H1 (cell line): ENCODE results near the gene LRIT2. TPM values are rescaled to one million over a fixed set of nuclear protein-coding genes. Genes with fewer than 3 reads are reported as not detected.

ENCODE experiments used
- NRF1 ChIP-seq: IDR thresholded peaks from 2 replicates; pipeline ENCODE4 v1.6.1; 2011; ENCODE audit warnings: mild to moderate bottlenecking, low read depth, low read length, improper control_type of control experiment
- polyA plus RNA-seq, 7 experiments: library from polyadenylated mRNA; depleted of rRNA in 3 of 7; stranded (reverse) in 5 of 7; unstranded in 2 of 7; fragments of >200 nt in 5 of 7; fragments of 200-250 nt in 2 of 7; gene quantifications; 1 replicate in 5 of 7; 2 replicates in 1 of 7; 4 replicates in 1 of 7; pipeline versions ENCODE4 v1.2.1 to v1.2.3, GENCODE V29; 2011 to 2013; ENCODE audit warnings: missing spikeins in 2 of 7, mixed read lengths in 2 of 7
- total RNA-seq: library from RNA; stranded (reverse); fragmentation: NEBNext Ultra II Directional; extraction: Animal tissue kit (Norgen Biotek cat#: 25700); gene quantifications from 2 replicates; pipeline ENCODE4 v1.2.1, GENCODE V29; 2021
- TF ChIP-seq, protein P1 (sequence below): fragments of 300-600 bp; sonication (generic); IDR thresholded peaks from 2 replicates; pipeline ENCODE4 v1.7.1; 2012; ENCODE audit warnings: low read length, moderate library complexity, mild to moderate bottlenecking, inconsistent platforms; ENCODE audit not compliant: insufficient replicate concordance

Gene LRIT2
- total and polyA plus RNA-seq, 2 of the 8 experiments (the other 6 are each of a cell fraction or from before 2014, with no cell fraction given): not detected

DNA sequence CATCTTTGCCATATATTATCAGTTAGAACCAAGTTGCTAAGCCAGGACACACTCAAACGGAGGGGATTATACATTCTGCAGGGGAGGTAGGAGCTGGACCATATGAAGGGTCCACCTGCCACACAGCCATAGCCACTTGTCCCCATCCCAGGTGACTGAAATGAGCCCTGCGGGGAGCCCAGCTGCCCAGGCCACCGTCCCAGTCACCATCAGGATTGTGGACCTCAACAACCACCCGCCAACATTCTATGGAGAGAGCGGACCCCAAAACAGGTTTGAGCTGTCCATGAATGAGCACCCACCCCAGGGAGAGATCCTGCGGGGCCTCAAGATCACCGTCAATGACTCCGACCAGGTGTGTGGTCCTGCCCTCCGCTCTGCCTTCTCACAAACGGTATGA is 17.3 kb downstream of the LRIT2 start (continued):
- TF ChIP-seq, protein P1, sequence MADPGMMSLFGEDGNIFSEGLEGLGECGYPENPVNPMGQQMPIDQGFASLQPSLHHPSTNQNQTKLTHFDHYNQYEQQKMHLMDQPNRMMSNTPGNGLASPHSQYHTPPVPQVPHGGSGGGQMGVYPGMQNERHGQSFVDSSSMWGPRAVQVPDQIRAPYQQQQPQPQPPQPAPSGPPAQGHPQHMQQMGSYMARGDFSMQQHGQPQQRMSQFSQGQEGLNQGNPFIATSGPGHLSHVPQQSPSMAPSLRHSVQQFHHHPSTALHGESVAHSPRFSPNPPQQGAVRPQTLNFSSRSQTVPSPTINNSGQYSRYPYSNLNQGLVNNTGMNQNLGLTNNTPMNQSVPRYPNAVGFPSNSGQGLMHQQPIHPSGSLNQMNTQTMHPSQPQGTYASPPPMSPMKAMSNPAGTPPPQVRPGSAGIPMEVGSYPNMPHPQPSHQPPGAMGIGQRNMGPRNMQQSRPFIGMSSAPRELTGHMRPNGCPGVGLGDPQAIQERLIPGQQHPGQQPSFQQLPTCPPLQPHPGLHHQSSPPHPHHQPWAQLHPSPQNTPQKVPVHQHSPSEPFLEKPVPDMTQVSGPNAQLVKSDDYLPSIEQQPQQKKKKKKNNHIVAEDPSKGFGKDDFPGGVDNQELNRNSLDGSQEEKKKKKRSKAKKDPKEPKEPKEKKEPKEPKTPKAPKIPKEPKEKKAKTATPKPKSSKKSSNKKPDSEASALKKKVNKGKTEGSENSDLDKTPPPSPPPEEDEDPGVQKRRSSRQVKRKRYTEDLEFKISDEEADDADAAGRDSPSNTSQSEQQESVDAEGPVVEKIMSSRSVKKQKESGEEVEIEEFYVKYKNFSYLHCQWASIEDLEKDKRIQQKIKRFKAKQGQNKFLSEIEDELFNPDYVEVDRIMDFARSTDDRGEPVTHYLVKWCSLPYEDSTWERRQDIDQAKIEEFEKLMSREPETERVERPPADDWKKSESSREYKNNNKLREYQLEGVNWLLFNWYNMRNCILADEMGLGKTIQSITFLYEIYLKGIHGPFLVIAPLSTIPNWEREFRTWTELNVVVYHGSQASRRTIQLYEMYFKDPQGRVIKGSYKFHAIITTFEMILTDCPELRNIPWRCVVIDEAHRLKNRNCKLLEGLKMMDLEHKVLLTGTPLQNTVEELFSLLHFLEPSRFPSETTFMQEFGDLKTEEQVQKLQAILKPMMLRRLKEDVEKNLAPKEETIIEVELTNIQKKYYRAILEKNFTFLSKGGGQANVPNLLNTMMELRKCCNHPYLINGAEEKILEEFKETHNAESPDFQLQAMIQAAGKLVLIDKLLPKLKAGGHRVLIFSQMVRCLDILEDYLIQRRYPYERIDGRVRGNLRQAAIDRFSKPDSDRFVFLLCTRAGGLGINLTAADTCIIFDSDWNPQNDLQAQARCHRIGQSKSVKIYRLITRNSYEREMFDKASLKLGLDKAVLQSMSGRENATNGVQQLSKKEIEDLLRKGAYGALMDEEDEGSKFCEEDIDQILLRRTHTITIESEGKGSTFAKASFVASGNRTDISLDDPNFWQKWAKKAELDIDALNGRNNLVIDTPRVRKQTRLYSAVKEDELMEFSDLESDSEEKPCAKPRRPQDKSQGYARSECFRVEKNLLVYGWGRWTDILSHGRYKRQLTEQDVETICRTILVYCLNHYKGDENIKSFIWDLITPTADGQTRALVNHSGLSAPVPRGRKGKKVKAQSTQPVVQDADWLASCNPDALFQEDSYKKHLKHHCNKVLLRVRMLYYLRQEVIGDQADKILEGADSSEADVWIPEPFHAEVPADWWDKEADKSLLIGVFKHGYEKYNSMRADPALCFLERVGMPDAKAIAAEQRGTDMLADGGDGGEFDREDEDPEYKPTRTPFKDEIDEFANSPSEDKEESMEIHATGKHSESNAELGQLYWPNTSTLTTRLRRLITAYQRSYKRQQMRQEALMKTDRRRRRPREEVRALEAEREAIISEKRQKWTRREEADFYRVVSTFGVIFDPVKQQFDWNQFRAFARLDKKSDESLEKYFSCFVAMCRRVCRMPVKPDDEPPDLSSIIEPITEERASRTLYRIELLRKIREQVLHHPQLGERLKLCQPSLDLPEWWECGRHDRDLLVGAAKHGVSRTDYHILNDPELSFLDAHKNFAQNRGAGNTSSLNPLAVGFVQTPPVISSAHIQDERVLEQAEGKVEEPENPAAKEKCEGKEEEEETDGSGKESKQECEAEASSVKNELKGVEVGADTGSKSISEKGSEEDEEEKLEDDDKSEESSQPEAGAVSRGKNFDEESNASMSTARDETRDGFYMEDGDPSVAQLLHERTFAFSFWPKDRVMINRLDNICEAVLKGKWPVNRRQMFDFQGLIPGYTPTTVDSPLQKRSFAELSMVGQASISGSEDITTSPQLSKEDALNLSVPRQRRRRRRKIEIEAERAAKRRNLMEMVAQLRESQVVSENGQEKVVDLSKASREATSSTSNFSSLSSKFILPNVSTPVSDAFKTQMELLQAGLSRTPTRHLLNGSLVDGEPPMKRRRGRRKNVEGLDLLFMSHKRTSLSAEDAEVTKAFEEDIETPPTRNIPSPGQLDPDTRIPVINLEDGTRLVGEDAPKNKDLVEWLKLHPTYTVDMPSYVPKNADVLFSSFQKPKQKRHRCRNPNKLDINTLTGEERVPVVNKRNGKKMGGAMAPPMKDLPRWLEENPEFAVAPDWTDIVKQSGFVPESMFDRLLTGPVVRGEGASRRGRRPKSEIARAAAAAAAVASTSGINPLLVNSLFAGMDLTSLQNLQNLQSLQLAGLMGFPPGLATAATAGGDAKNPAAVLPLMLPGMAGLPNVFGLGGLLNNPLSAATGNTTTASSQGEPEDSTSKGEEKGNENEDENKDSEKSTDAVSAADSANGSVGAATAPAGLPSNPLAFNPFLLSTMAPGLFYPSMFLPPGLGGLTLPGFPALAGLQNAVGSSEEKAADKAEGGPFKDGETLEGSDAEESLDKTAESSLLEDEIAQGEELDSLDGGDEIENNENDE: no peak
- no peak for TF ChIP-seq NRF1
- TF ChIP-seq, all 59 proteins: peak for 0
